Skeletal muscle satellite cell (primary cell): ENCODE data around the gene RPN2.

Experiments used
- H3K27me3 ChIP-seq: 2 replicates; pipeline ENCODE4 v1.7.0; 2013; ENCODE audit warnings: low read length; ENCODE audit not compliant: control insufficient read depth, insufficient read depth
- H3K36me3 ChIP-seq: 2 replicates; pipeline ENCODE4 v1.7.0; 2013; ENCODE audit warnings: mild to moderate bottlenecking, control low read depth, low read length; ENCODE audit not compliant: insufficient read depth
- H3K4me1 ChIP-seq: 2 replicates; pipeline ENCODE4 v1.7.0; 2013; ENCODE audit warnings: low read length; ENCODE audit not compliant: control insufficient read depth, insufficient read depth
- H3K4me2 ChIP-seq: 2 replicates; pipeline ENCODE4 v1.7.0; 2013; ENCODE audit warnings: mild to moderate bottlenecking, low read length
- H3K4me3 ChIP-seq: 2 replicates; pipeline ENCODE4 v1.7.0; 2013; ENCODE audit warnings: low read length
- H3K9ac ChIP-seq: 2 replicates; pipeline ENCODE4 v1.7.0; 2013; ENCODE audit warnings: mild to moderate bottlenecking, low read depth, low read length, moderate library complexity
- H3K9me3 ChIP-seq: replicated peaks from 2 replicates; pipeline ENCODE4 v1.7.0; 2013; ENCODE audit warnings: mild to moderate bottlenecking, control low read depth, low read length

RPN2 gene

GRCh38 chr20:37274851-37275524 is 95.9 kb downstream of the RPN2 start:
- H3K9ac ChIP-seq, result no peak overlapping the region
- no peak overlapping the region for H3K4me3 ChIP-seq
- H3K4me1 ChIP-seq, result peaks cover 8% of the 10 kb centered on the region
- no peaks in the 10 kb centered on the region for H3K36me3 ChIP-seq
- peaks cover 4% of the 10 kb centered on the region for H3K27me3 ChIP-seq
- no peaks in the 10 kb centered on the region for H3K9me3 ChIP-seq
- H3K4me2 ChIP-seq, result no peak overlapping the region

- H3K4me1 ChIP-seq, result peaks cover 7% of the 10 kb centered on the region
- H3K4me3 ChIP-seq, result no peak overlapping the region
- no peaks in the 10 kb centered on the region for H3K36me3 ChIP-seq
- H3K4me2 ChIP-seq, result peak overlapping the region; percentile 56
- H3K27me3 ChIP-seq, result peaks cover 11% of the 10 kb centered on the region
- H3K9ac ChIP-seq, result peak overlapping the region; percentile 32
- H3K9me3 ChIP-seq, result no peaks in the 10 kb centered on the region
Observed at GRCh38 chr20:37276494-37277252, 97.5 kb downstream of the RPN2 start.

DNA sequence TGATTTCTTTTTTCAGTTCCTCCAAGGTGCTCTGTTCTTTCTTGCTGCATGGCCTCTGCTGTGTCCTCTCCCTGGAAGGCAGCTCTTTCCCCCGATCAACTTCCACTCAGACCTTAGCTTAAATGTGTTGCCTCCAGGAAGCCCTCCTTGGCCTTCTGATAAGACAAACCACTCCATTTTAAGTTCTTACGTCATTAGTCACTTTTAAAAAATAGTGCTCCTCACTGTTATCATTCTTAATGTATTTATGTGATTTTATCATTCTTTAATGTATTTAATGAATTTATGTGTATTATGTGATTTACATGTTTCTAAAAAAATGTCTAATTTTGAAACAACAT is 98.1 kb downstream of the RPN2 start:
- Histone ChIP-seq H3K9me3 (no peaks in the 10 kb centered on the region), H3K36me3 (no peaks in the 10 kb centered on the region), H3K4me1 (peaks cover 7% of the 10 kb centered on the region), H3K27me3 (peaks cover 11% of the 10 kb centered on the region), H3K4me2 (peak overlapping the region; percentile 56), H3K4me3 (no peak overlapping the region), H3K9ac (no peak overlapping the region)

- no peak overlapping the region for H3K4me3 ChIP-seq
- peaks cover 13% of the 10 kb centered on the region for H3K27me3 ChIP-seq
- H3K36me3 ChIP-seq, result no peaks in the 10 kb centered on the region
- H3K4me1 ChIP-seq, result peaks cover 7% of the 10 kb centered on the region
- no peaks in the 10 kb centered on the region for H3K9me3 ChIP-seq
- H3K4me2 ChIP-seq, result no peak overlapping the region
- H3K9ac ChIP-seq, result no peak overlapping the region
Observed at GRCh38 chr20:37278966-37279590, 99.9 kb downstream of the RPN2 start.

- Histone ChIP-seq H3K4me2 (no peak overlapping the region), H3K36me3 (no peaks in the 10 kb centered on the region), H3K4me1 (peaks cover 7% of the 10 kb centered on the region), H3K9me3 (no peaks in the 10 kb centered on the region), H3K9ac (no peak overlapping the region), H3K4me3 (no peak overlapping the region), H3K27me3 (peaks cover 13% of the 10 kb centered on the region)
Observed at GRCh38 chr20:37279820-37280219, 100.7 kb downstream of the RPN2 start.

GRCh38 chr20:37280403-37280802 is 101.3 kb downstream of the RPN2 start:
- H3K4me1 ChIP-seq, result peaks cover 7% of the 10 kb centered on the region
- H3K9me3 ChIP-seq, result no peaks in the 10 kb centered on the region
- H3K4me3 ChIP-seq, result no peak overlapping the region
- no peak overlapping the region for H3K9ac ChIP-seq
- no peak overlapping the region for H3K4me2 ChIP-seq
- H3K36me3 ChIP-seq, result no peaks in the 10 kb centered on the region
- H3K27me3 ChIP-seq, result peaks cover 13% of the 10 kb centered on the region

GRCh38 chr20:37282556-37282955 is 103.4 kb downstream of the RPN2 start:
- no peaks in the 10 kb centered on the region for H3K36me3 ChIP-seq
- no peak overlapping the region for H3K4me2 ChIP-seq
- no peaks in the 10 kb centered on the region for H3K4me1 ChIP-seq
- H3K4me3 ChIP-seq, result no peak overlapping the region
- peaks cover 13% of the 10 kb centered on the region for H3K27me3 ChIP-seq
- no peaks in the 10 kb centered on the region for H3K9me3 ChIP-seq
- no peak overlapping the region for H3K9ac ChIP-seq

- H3K36me3 ChIP-seq, result no peaks in the 10 kb centered on the region
- no peaks in the 10 kb centered on the region for H3K9me3 ChIP-seq
- H3K4me3 ChIP-seq, result no peak overlapping the region
- no peak overlapping the region for H3K9ac ChIP-seq
- peaks cover 13% of the 10 kb centered on the region for H3K27me3 ChIP-seq
- no peaks in the 10 kb centered on the region for H3K4me1 ChIP-seq
- no peak overlapping the region for H3K4me2 ChIP-seq
Observed at GRCh38 chr20:37283530-37284195, 104.5 kb downstream of the RPN2 start.

DNA sequence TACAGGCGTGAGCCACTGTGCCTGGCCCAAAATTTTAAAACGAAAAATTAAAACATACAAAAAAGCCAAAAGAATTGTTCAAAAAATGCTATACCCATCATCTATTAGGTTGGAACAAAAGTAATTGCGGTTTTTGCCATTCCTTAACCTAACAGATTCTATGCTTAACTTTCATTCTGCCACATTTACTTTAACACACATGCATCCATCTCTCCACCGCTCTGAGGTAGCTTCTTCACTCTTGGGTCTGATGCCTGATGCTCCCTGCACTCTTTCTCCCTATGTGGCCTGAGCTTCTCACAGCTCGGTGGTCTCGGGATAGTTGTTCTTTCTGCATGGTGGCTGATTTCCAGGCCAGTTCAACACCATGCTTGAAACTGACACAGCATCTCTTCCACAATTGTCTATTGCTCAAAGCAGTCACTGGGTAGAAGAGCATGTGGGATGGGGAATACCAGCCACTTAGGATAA is 105.6 kb downstream of the RPN2 start:
- Histone ChIP-seq H3K9me3 (no peaks in the 10 kb centered on the region), H3K27me3 (peaks cover 11% of the 10 kb centered on the region), H3K36me3 (no peaks in the 10 kb centered on the region), H3K4me3 (no peak overlapping the region), H3K4me2 (no peak overlapping the region), H3K9ac (no peak overlapping the region), H3K4me1 (no peaks in the 10 kb centered on the region)

- Histone ChIP-seq H3K9me3 (no peaks in the 10 kb centered on the region), H3K4me3 (no peak overlapping the region), H3K4me2 (no peak overlapping the region), H3K9ac (no peak overlapping the region), H3K36me3 (no peaks in the 10 kb centered on the region), H3K4me1 (peaks cover 2% of the 10 kb centered on the region), H3K27me3 (peaks cover 2% of the 10 kb centered on the region)
Observed at GRCh38 chr20:37285664-37286374, 106.7 kb downstream of the RPN2 start.

GRCh38 chr20:37288091-37288490 is 109.0 kb downstream of the RPN2 start:
- H3K4me1 ChIP-seq, result peaks cover 6% of the 10 kb centered on the region
- H3K9ac ChIP-seq, result no peak overlapping the region
- no peak overlapping the region for H3K4me3 ChIP-seq
- H3K36me3 ChIP-seq, result peaks cover 4% of the 10 kb centered on the region
- H3K4me2 ChIP-seq, result no peak overlapping the region
- H3K27me3 ChIP-seq, result peaks cover 2% of the 10 kb centered on the region
- no peaks in the 10 kb centered on the region for H3K9me3 ChIP-seq
